GM19463 (cell line): ENCODE measurements around the gene PPP1R12C.
"Not testable (repeated sequence)": the region's sequence is repeated elsewhere in the genome, so short reads cannot be mapped to it uniquely, and the experiment has no call there.

Source experiments
- ATAC-seq: cut with Tn5 transposase; IDR thresholded peaks from one replicate; pipeline ENCODE4 v1.9.1; 2021; ENCODE audit warnings: mild to moderate bottlenecking, moderate library complexity; ENCODE audit not compliant: unreplicated experiment

The PPP1R12C gene

GRCh38 chr19:55112246-55112776 lies 5.1 kb downstream of the PPP1R12C start:
- no peak for ATAC-seq

GRCh38 chr19:55111238-55111831 lies 6.1 kb downstream of the PPP1R12C start:
- no peak for ATAC-seq

GRCh38 chr19:55109527-55110291 lies 7.7 kb downstream of the PPP1R12C start:
- no peak for ATAC-seq

- not testable (repeated sequence) for ATAC-seq
Observed at GRCh38 chr19:55107252-55107651, 10.2 kb downstream of the PPP1R12C start.

GRCh38 chr19:55106591-55106990 lies 10.8 kb downstream of the PPP1R12C start:
- ATAC-seq: no peak

GRCh38 chr19:55105237-55105636 lies 12.2 kb downstream of the PPP1R12C start:
- ATAC-seq: no peak

GRCh38 chr19:55103190-55103589 lies 14.2 kb downstream of the PPP1R12C start:
- no peak for ATAC-seq

- ATAC-seq: no peak
Observed at GRCh38 chr19:55101261-55101660, 16.2 kb downstream of the PPP1R12C start.

- ATAC-seq: no peak
Observed at GRCh38 chr19:55099557-55100506, 17.6 kb downstream of the PPP1R12C start.

GRCh38 chr19:55098716-55099556 lies 18.5 kb downstream of the PPP1R12C start:
- no peak for ATAC-seq

- no peak for ATAC-seq
Observed at GRCh38 chr19:55097864-55098715, 19.3 kb downstream of the PPP1R12C start.

- ATAC-seq: no peak
Observed at GRCh38 chr19:55096061-55096701, 21.3 kb downstream of the PPP1R12C start.

- no peak for ATAC-seq
Observed at GRCh38 chr19:55095260-55096060, 22.0 kb downstream of the PPP1R12C start.

- no peak for ATAC-seq
Observed at GRCh38 chr19:55094456-55095259, 22.8 kb downstream of the PPP1R12C start.

- ATAC-seq: no peak
Observed at GRCh38 chr19:55092423-55093318, 24.8 kb downstream of the PPP1R12C start.

- ATAC-seq: no peak
Observed at GRCh38 chr19:55091955-55092354, 25.5 kb downstream of the PPP1R12C start.
